ENCODE data around the gene PPP3CA. TPM values are rescaled to one million over a fixed set of nuclear protein-coding genes. Genes with fewer than 3 reads are reported as not detected.

PPP3CA gene
- polyA plus RNA-seq, 3 donors = 6.5 to 27.2 (median 14.1) TPM

DNA sequence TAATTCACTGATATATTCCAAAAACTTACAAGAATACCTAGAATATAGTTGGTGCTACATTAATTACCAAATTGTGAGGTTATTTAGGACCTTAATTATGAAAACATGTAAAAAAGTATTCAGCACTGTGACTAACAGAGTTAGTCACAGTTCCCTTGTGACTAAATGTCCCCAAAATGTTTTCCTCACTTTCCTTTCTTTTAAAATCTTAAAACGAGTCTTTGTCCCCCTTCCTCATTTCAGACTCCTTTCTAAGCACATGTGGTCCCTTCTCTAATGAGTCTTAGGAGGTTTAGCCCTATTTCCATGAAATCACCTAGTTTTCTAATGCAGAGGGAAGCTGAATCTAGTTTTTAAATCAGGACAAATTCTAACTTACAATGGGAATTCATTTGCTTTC, 175.0 kb downstream of the PPP3CA start:
- no peak overlapping the region for H3K27ac ChIP-seq (ENCODE audit: low read depth, low read length)
- WGBS, 3 donors = 27 to 47% (median 32%) methylated on average over 1 of the region's 1 CpG

DNA sequence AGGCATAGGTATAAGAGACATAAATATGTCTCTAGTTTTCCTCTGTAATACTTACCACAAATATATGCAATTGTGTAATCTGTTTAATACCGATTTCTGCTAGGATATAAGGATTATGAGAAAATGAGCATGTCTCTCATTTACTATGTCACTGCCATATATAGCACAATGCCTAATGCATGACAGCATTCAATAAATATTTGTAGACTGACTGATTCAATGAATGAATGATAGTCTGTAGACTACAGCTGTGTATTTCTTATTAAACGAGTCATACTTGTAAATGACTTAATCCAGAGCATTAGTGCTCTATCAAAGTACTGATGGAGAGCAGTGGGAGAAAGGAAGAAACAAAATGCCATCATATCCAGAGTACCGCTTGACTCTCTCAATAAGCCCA, 175.6 kb downstream of the PPP3CA start:
- WGBS, 3 donors = 68 to 94% (median 76%) methylated on average over 3 of the region's 3 CpGs
- H3K27ac ChIP-seq (ENCODE audit: low read depth, low read length) = no peak overlapping the region

DNA sequence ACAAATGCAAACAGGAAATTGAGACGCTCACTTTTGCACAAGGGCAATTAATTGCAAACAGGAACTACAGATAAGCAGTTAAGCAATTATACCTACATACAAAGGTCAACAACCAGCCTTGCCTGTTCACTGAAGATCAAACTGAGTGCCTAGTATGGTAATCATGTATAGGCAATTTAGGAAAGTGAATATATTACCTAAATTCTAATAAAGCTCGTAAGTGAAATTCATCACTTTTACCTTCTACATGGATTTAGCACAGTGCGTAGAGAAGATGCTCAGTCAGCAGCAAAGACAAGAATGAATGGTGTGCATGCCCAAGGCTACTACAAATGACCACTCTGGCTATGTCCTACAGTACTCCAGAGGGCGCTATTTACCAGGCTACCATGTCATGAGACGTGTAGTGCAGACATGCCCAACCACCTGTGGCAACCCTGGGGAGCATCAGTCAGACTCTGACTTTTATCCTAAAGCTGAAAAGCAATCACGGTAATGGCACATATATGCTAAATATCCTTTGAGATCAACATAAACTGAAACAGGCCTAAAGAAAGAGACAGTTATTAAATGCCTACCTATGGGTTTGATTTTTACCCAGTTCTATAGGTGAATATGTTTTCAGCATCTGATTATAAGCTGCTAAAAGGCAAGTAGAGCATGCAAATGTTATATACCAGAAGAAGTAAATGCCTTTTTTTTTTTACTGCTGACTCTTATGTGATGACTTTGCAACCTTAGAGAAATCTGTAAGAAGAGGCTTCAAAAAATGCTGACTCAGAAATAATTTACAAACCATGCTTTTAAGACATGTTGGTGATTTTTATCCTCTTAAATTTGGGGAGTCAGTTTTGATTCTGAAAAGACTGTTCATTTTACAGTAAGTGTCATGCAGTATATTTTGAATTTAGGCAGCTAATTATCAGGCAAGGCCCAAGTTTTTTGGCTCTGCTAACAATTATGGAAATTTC, 178.0 kb downstream of the PPP3CA start:
- 37 to 60% (median 54%) methylated on average over 6 of the region's 6 CpGs for WGBS, 3 donors
- no peak overlapping the region for H3K27ac ChIP-seq (ENCODE audit: low read depth, low read length)

DNA sequence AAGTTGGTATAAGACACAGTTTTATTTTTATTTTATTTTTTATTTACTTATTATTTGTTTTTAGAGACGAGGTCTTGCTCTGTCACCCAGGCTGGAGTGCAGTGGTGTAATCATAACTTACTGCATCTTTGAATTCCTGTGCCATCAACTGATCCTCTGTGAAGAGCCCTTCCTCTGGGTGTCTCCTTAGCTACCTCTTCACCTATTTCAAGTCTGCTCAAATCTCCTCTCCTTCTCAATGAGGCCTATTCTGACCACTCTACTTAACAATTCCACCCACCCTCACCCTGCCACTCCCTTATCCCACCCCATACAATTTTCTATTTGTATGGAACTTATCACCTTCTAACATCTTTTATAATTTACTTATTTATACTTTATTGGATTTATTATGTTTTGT, 183.4 kb downstream of the PPP3CA start:
- H3K27ac ChIP-seq (ENCODE audit: low read depth, low read length) = no peak overlapping the region
- 91 to 98% (median 94%) methylated on average over 1 of the region's 1 CpG for WGBS, 3 donors

DNA sequence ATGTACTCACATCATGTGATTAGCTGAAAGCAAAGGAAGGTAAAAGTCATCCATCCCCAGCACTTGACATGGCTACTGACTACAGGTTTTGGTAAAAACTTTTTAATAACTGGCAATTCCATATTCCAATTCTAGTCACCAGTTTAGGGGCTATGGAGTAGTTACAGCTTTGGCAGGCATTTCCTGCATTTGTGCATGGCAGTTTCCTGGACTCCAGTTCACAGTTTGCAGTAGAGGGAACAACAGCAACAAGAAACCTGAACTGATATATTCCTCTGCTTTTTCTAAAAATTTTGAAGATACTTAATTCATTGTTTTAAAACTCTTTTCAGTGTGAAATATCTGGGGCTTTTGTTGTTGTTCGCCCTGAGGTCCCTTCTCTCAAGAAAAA, 184.3 kb downstream of the PPP3CA start:
- no peak overlapping the region for H3K27ac ChIP-seq (ENCODE audit: low read depth, low read length)
- WGBS, 3 donors = 90 to 97% (median 95%) methylated on average over 1 of the region's 1 CpG

DNA sequence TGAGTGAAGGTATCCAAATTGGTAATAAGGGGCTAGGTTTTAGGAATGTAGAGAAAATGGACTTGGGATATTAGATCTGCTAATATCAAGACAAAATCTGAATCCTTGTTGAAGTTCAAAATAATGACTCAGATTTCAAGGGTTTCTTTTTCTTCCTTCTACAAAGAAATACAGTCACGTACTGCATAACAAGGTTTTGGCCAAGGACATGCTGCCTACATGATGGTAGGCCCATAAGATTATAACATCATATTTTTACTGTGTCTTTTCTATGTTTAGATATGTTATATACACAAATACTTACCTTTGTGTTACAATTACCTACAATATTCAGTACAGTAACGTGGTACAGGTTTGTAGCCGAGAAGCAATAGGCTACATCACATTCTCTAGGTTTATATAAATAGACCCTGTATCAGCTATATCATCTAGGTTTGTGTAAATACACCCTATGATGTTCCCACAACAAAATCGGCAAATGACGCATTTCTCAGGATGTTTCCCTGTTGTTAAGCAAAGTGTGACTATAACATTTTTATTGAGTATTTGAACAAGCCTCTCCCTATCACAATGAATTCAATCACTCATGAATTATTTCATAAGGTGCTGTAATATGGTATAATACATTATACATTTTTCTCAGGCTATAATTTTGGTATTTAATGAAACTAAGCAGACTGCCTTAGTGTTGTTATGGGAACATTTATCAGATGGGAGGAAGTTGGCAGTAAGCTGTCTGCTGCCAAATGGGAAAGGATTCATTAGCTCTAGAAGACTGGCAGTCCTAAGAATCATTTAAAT, 186.3 kb downstream of the PPP3CA start:
- WGBS, 3 donors = 90 to 96% (median 95%) methylated on average over 5 of the region's 5 CpGs
- H3K27ac ChIP-seq (ENCODE audit: low read depth, low read length) = no peak overlapping the region

DNA sequence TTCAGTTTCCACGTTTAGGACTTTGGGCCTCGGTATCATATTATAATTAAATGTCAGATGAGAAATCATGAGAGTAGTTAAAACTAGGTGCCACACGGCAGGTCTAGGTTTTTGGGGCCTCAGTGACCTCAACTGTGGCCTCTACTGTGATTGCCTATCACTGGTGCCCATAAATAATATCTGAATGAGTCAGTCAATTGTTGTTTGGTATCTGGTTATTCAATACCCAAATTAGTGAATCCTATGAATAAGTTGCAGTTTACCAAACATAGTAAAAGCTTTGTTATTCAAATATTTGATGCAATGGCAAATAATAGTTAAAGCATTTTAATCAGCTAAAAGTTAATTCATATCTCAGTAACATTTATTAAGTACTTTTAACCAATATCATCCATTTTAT, 188.8 kb downstream of the PPP3CA start:
- H3K27ac ChIP-seq (ENCODE audit: low read depth, low read length) = no peak overlapping the region
- 74 to 84% (median 76%) methylated on average over 3 of the region's 3 CpGs for WGBS, 3 donors

DNA sequence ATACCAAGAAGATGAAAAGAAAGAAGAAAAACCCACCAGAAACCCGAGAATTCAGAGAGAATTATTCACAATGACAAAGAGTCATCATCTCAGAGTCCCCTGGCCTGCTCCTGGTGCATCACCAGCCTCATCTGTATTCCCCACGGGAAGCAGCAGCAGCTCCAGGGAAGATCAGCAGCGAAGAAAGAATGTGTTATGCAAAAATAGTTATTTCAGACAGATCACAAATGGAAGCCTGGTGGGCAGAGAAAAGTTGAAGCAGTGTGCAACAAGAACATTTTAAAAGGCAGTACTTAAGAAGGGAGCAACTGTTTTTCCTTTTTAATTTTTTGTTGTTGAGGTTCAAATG, 189.2 kb downstream of the PPP3CA start:
- 71 to 82% (median 71%) methylated on average over 3 of the region's 3 CpGs for WGBS, 3 donors
- H3K27ac ChIP-seq (ENCODE audit: low read depth, low read length) = no peak overlapping the region

DNA sequence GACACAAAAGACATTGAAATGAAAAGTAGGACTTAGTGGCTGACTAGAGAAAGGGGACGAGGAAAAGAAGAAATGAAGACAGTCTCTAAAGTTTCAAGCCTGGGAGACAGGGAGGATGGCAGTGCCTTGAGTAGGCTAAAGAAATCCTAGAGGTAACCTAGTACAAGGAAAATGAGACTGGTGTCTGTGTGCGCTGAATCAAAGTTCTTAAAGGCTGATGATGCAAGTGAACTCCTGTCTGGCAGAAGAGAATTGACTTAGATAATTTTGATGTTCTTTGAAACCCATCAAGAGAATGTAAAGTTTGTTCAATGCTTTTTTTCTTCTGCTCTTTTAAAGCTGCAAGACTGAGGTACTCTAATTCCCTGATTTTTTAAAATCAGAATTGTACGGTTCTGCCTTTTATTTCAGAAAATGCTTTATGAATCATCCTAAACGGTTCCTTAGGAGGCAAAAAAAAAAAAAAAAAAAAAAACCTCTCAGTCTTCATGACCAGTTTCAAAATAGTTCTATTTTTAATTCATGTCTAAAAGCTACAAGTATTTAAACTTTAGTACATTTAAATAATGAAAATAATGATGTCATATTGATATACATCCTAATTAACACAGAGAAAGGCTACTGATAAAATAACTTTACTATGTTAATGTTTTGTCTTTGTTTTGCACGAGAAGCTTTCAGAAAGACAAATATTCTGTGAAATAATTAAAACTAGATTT, 189.8 kb downstream of the PPP3CA start:
- no peak overlapping the region for H3K27ac ChIP-seq (ENCODE audit: low read depth, low read length)
- WGBS, 3 donors = 75 to 89% (median 79%) methylated on average over 5 of the region's 5 CpGs

DNA sequence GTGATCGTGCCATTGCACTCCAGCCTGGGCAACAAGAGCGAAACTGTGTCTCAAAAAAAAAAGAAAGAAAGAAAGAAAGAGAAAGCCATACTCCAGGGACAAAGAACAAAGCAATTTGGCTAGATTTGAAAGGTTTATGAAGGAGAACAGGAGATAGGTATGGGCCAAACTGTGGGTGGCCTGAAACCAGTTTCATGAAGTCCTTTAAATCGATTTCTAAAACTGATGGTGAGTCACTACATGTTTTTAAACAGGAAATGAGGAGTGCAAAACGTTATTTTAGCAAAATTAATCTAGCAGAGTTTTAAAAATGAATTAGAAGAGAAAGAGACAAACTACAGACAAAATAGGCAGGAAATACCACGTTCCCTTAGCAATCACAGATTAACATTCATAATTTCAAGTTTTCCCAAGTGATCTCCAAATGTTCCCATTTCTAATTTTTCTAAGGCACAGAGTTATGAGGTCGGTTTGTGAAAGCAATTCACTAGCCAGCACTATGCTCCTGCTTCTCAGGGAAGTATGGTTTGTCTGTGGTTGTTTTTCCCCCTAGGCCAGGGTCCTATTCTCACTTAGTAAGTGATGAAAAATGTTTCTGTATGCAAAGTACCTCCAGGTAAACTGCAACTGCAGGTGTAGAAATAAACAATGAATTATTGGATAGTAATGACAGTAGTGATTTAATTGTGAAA, 190.6 kb downstream of the PPP3CA start:
- WGBS, 3 donors = 67 to 85% (median 70%) methylated on average over 6 of the region's 6 CpGs
- H3K27ac ChIP-seq (ENCODE audit: low read depth, low read length) = no peak overlapping the region

DNA sequence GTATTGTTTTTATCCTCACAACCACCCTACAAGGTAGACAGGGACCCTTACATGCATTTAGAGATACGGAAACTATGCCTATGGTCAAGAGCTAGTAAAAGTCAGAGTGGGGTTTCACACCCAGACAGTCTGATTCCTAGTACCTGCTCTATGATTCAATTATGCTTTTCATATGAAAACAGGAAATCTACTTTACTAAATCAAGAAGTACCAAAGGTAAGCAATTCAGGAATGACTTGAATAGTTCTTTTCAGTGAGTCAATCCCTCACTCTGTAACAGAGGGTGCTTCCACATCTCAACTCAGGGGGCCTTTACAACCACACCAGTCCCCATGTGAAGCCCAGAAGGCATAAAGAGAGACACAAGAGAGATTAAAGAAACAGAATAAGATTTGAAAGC, 191.4 kb downstream of the PPP3CA start:
- 97 to 100% (median 98%) methylated on average over 1 of the region's 1 CpG for WGBS, 3 donors
- H3K27ac ChIP-seq (ENCODE audit: low read depth, low read length) = no peak overlapping the region

DNA sequence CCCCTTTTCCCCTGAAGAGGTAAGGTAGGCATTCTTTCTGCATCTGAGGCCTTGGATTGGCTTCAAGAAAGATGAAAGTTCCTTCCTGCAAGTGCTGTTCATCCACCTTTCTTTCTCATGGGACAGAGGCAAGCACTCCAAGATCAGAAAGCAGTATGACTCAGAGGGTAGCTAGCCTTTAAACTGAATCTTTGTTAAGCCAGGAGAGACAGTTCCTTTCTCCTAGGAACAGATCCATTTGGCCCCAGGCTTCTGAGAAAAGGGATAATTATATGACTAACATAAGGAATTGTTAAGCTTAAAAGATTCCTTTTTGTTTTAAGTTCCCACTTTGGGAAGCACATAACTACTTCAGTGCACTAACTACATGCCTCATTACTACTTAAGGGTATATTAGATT, 192.0 kb downstream of the PPP3CA start:
- no peak overlapping the region for H3K27ac ChIP-seq (ENCODE audit: low read depth, low read length)

DNA sequence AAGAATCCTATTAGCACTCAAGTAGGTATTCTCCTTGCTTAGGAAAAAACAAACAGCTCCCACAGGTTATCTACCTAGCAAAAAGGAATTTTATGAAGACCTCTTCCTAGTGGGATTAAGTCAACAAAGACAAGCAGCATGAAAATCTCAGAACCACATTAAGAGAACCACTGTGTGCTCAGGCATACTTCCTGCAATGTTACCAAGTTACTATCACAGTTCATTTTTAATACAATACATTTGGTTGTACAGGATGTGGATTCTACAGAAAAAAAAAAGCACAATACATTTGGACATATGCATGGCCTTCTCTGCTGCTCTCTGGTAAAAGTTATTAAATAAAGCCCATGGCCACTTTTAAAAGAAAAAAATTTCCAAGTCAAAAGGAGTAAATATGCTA, 193.7 kb downstream of the PPP3CA start:
- no peak overlapping the region for H3K27ac ChIP-seq (ENCODE audit: low read depth, low read length)

DNA sequence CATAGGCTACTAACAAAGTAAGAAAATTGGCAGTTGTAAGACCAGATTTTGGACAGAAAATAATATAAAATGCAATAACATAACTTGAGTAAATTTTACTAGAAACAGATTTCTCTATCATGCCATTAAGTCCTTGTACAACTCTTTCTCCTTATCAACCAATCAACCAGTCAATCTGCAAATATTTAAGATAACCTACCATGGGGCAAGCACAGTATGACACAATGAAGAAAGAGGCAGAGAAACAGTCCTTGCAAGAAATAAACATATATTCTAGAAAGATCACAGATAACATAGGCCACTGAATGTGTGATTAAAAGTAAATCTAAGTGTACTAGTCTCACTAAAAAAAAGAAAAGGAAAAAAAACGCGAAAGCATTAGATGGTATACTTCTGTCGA, 194.8 kb downstream of the PPP3CA start:
- WGBS, 3 donors = 95 to 97% (median 96%) methylated on average over 3 of the region's 3 CpGs

DNA sequence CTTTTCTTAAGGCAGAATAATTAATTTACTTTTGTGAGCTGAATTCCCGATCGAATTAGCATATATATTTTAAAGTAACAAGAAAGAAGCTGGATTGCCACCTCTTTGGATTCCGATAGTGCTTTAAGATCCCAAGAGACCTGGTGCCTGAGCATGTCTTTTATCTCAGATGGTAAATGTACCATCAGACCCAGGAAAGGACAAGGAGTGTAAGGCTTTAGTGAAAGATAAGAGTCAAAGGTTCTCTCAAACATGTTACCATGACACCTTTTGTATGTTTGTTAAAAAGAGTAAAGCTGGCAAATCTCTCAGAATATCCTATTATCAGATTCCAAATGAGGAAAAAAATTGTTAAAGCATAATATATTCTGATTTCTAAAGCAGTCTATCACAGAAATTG, 198.8 kb downstream of the PPP3CA start:
- 87 to 92% (median 89%) methylated on average over 3 of the region's 3 CpGs for WGBS, 3 donors
- no peak overlapping the region for H3K27ac ChIP-seq (ENCODE audit: low read depth, low read length)

More for the DNA sequence above, 194.8 kb downstream of the PPP3CA start:
- H3K27ac ChIP-seq (ENCODE audit: low read depth, low read length) = no peak overlapping the region

DNA sequence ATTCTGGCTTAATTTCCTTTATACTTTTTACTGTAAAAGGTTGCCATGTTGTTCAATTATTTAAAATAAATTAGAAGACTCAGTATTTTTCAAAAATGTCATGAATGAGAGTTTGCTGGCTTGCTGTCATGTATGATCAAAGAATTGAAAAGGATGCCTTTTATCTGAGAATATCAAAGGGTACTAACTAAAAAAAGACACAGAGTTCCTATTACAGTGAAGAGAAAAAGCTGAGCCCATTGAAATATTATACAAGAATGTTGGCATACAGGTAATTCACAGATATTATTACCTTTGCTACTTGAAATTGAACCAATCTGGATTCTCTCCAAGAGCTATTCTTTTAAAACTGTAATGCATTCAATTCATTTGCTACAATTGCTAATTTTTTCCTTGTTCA, 200.0 kb downstream of the PPP3CA start:
- H3K27ac ChIP-seq (ENCODE audit: low read depth, low read length) = no peak overlapping the region

DNA sequence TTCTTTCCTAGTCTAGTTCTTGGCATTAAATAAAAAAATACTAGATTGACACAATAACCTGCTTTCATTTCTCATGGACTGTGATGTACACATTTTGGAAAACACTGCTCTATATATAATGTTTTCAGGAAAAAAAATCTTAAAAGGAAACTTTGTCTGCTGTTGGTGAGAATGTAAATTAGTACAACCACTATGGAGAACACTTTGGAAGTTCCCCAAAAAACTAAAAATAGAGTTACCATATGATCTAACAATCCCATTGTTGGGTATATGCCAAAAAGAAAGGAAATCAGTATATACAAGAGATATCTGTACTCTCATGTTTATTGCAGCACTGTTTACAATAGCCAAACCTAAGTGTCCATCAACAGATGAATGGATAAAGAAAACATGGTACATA, 202.3 kb downstream of the PPP3CA start:
- H3K27ac ChIP-seq (ENCODE audit: low read depth, low read length) = no peak overlapping the region

DNA sequence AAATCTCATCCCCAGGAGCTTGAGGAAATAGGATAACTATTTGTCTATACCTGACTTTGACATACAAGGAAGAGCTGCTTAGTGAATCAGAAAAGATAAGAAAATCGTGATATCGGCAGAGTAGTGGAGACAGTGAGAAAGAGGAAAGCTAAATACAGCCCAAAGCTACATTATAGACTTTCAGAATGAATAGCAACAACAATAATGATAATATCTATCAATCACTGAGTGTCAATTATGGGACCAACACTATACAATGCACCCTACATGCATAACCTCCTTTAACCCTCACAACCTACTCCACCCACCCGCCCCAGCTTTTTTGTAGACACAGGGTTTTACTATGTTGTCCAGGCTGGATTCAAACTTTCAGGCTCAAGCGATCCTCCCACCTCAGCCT, 205.1 kb downstream of the PPP3CA start:
- whole genome bisulfite sequencing, 3 donors = 83 to 90% (median 87%) methylated on average over 4 of the region's 4 CpGs

DNA sequence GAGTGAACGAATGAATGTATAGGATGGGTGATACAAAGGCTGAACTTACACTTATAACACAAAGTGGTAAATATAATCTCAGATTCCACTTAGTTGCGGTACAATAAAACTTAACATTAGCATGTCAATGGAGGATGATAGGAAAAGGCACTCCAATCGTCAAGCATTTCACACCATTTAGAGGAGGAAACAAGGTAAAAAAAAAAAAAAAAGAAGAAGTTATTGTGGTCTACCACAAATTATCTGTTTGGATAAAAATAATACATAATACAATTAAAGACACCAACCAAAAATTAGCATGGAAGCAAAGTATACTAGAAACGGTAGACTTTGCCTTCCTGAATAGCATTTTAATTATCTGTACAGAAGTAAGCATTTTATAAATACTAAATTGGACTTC, 205.5 kb downstream of the PPP3CA start:
- WGBS, 3 donors = 75 to 85% (median 76%) methylated on average over 4 of the region's 4 CpGs
- H3K27ac ChIP-seq (ENCODE audit: low read depth, low read length) = no peak overlapping the region

More for the DNA sequence above, 205.1 kb downstream of the PPP3CA start:
- H3K27ac ChIP-seq (ENCODE audit: low read depth, low read length) = no peak overlapping the region

Data from adipose tissue (tissue), 3 donors.